Thoracic aorta (tissue), 2 donors: ENCODE results near the gene SLC28A1. TPM values are rescaled to one million over a fixed set of nuclear protein-coding genes. Genes with fewer than 3 reads are reported as not detected.

Experiments used
- ATAC-seq: fragments of 150-250 bp; one replicate; pipeline ENCODE4 v1.8.0; 2017; ENCODE audit warnings: low read depth; ENCODE audit not compliant: insufficient number of reproducible peaks, low FRiP score
- DNase-seq: peaks from one replicate; pipeline ENCODE4 v3.0.0-alpha.2; 2020; ENCODE audit warnings: low spot score
- H3K27ac ChIP-seq, 2 donors: fragments of 200-600 bp; sonication (generic); 1 replicate in 1 of 2; 2 replicates in 1 of 2; pipeline ENCODE4 v1.5.1; 2016; ENCODE audit warnings: mild to moderate bottlenecking in 2 of 2, moderate library complexity in 2 of 2
- H3K27me3 ChIP-seq: fragments of 200-600 bp; sonication (generic); replicated peaks from 2 replicates; pipeline ENCODE4 v1.6.0; 2016; ENCODE audit warnings: mild to moderate bottlenecking; ENCODE audit not compliant: insufficient read depth
- H3K36me3 ChIP-seq: fragments of 200-600 bp; sonication (generic); one replicate; pipeline ENCODE4 v1.5.1; 2016
- H3K4me1 ChIP-seq, 2 donors: fragments of 200-600 bp; sonication (generic); 1 replicate in 1 of 2; 2 replicates in 1 of 2; pipeline versions ENCODE4 v1.5.1 to v1.6.0; 2016; ENCODE audit warnings: low read depth in 2 of 2, mild to moderate bottlenecking in 1 of 2; ENCODE audit not compliant: control insufficient read depth in 1 of 2
- H3K4me3 ChIP-seq: fragments of 200-600 bp; sonication (generic); 2 replicates; pipeline ENCODE4 v1.5.1; 2016; ENCODE audit warnings: mild to moderate bottlenecking
- H3K9me3 ChIP-seq: fragments of 200-600 bp; sonication (generic); 2 replicates; pipeline ENCODE4 v1.5.1; 2016
- total RNA-seq, 2 donors: library from RNA; depleted of rRNA; stranded (reverse); fragments of >200 nt; gene quantifications; one replicate each; pipeline versions ENCODE4 v1.1.0 to v1.2.3, GENCODE V29; 2016
- TF ChIP-seq, protein P1 (sequence below): fragments of 200-600 bp; sonication (generic); IDR thresholded peaks from one replicate; pipeline ENCODE4 v1.5.1; 2019; ENCODE audit warnings: antibody characterized with exemption

Gene SLC28A1
- total RNA-seq, 2 donors from 2014 or later = 0.41 to 1.6 TPM

GRCh38 chr15:84883466-84883865 is 996 bp upstream of the SLC28A1 start:
- DNase-seq (no peak), ATAC-seq (peak; percentile 31)
- Histone ChIP-seq H3K27ac (peak overlapping the region; percentile 72 to 83), H3K4me1 (peaks cover 3 to 68% of the 10 kb centered on the region in 2 donors), H3K9me3 (no peaks in the 10 kb centered on the region), H3K27me3 (no peaks in the 10 kb centered on the region), H3K4me3 (no peak overlapping the region), H3K36me3 (no peaks in the 10 kb centered on the region)
- TF ChIP-seq, protein P1, sequence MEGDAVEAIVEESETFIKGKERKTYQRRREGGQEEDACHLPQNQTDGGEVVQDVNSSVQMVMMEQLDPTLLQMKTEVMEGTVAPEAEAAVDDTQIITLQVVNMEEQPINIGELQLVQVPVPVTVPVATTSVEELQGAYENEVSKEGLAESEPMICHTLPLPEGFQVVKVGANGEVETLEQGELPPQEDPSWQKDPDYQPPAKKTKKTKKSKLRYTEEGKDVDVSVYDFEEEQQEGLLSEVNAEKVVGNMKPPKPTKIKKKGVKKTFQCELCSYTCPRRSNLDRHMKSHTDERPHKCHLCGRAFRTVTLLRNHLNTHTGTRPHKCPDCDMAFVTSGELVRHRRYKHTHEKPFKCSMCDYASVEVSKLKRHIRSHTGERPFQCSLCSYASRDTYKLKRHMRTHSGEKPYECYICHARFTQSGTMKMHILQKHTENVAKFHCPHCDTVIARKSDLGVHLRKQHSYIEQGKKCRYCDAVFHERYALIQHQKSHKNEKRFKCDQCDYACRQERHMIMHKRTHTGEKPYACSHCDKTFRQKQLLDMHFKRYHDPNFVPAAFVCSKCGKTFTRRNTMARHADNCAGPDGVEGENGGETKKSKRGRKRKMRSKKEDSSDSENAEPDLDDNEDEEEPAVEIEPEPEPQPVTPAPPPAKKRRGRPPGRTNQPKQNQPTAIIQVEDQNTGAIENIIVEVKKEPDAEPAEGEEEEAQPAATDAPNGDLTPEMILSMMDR = no peak

DNA sequence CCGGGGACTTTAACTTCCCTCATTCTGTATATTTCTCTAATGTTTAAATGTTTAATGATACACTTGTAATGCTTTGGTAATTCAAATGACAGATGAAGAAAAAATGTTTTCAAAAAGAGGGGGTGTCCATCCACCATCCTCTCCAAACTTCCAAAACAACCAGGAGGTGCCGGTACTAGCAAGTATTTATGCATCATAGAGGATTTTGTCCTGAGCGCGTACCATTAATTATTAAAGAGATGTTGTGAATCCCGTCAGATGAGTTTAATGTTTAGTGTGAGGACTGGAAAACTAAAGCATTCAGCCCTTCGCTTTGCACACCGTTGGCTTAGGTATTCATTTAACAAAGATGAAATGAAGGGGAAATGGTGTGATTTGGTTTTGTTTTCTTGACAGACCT is 1.3 kb downstream of the SLC28A1 start:
- no peak overlapping the region for H3K27ac ChIP-seq
- no peak overlapping the region for H3K4me3 ChIP-seq
- TF ChIP-seq, protein P1 = no peak
- no peak for DNase-seq
- H3K9me3 ChIP-seq = no peaks in the 10 kb centered on the region
- no peak for ATAC-seq
- no peaks in the 10 kb centered on the region for H3K27me3 ChIP-seq
- H3K4me1 ChIP-seq = peaks cover 3 to 51% of the 10 kb centered on the region in 2 donors
- H3K36me3 ChIP-seq = no peaks in the 10 kb centered on the region

DNA sequence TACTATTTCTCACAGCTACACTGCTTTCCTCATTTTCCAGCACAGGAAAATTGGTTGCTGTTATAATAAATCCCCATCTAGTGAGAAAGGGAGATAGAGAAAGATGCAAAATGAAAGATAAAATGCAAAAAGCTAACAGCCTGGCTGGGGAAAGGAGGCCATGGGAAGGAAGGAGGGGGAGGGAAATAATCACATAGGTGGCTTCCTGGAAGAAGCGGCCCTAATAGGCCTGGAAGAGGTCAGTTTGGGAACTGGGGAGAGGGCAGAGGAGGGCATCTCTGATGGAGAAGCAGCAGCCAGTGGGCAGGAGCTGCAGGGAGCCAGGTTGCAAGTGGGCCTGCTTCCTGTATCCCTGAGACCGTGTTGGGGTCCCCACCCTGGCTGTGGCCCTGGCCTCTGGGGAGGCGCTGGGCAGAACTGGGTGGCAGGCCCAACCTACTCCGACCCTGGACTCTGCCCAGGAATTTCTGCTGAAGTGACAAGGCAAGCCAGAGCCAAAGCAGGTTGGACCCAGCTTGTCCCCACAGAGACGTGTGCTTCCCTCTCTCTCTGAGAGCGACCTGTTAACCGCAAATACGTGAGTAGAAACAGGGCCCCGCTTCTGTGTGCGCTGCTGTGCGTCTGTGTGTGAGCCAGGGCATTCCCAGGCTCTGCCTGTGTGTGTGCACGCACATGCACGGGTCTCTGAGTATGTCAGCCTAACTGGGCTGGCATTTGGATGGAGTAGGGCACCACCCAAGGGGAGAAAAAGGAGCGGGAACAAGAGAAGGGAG is 1.9 kb downstream of the SLC28A1 start:
- Histone ChIP-seq H3K36me3 (no peaks in the 10 kb centered on the region), H3K27ac (peak overlapping the region in 1 of 2 donors; percentile 23), H3K9me3 (no peaks in the 10 kb centered on the region), H3K4me3 (no peak overlapping the region), H3K27me3 (no peaks in the 10 kb centered on the region), H3K4me1 (peaks cover 3 to 51% of the 10 kb centered on the region in 2 donors)
- TF ChIP-seq, protein P1 = no peak
- no peak for ATAC-seq
- DNase-seq = no peak

- no peak for DNase-seq
- no peaks in the 10 kb centered on the region for H3K9me3 ChIP-seq
- H3K36me3 ChIP-seq = no peaks in the 10 kb centered on the region
- peaks cover 3 to 51% of the 10 kb centered on the region in 2 donors for H3K4me1 ChIP-seq
- ATAC-seq = no peak
- TF ChIP-seq, protein P1 = no peak
- H3K27me3 ChIP-seq = no peaks in the 10 kb centered on the region
- no peak overlapping the region for H3K4me3 ChIP-seq
- no peak overlapping the region for H3K27ac ChIP-seq
These were observed 2.5 kb downstream of the SLC28A1 start for GRCh38 chr15:84886984-84887299.

GRCh38 chr15:84887938-84888337 is 3.5 kb downstream of the SLC28A1 start:
- Histone ChIP-seq H3K4me3 (no peak overlapping the region), H3K36me3 (no peaks in the 10 kb centered on the region), H3K4me1 (peaks cover 3 to 44% of the 10 kb centered on the region in 2 donors), H3K9me3 (no peaks in the 10 kb centered on the region), H3K27ac (no peak overlapping the region), H3K27me3 (no peaks in the 10 kb centered on the region)
- no peak for ATAC-seq
- no peak for DNase-seq
- TF ChIP-seq, protein P1 = no peak
